Mesenchymal stem cell (in vitro differentiated cells and primary cell): ENCODE measurements around the gene RGMA.

Source experiments
- DNase-seq: peaks from one replicate; pipeline ENCODE4 v3.0.0-alpha.2; 2013
- H2AFZ ChIP-seq: one replicate; pipeline ENCODE4 v1.6.1; 2013; ENCODE audit warnings: low read depth, mild to moderate bottlenecking, control low read depth, inconsistent platforms, low read length, moderate library complexity
- H2AK5ac ChIP-seq: 2 replicates; pipeline ENCODE4 v1.6.1; 2013; ENCODE audit warnings: low read length, moderate library complexity, mild to moderate bottlenecking, inconsistent platforms; ENCODE audit not compliant: severe bottlenecking
- H2BK120ac ChIP-seq: one replicate; pipeline ENCODE4 v1.6.1; 2013; ENCODE audit warnings: low read depth, mild to moderate bottlenecking, inconsistent platforms, low read length, moderate library complexity
- H2BK12ac ChIP-seq, 2 experiments: one replicate each; pipeline ENCODE4 v1.6.1; 2013; ENCODE audit warnings: inconsistent platforms in 2 of 2, low read length in 2 of 2, mild to moderate bottlenecking in 2 of 2, moderate library complexity in 2 of 2, control low read depth in 1 of 2
- H2BK15ac ChIP-seq: one replicate; pipeline ENCODE4 v1.6.1; 2013; ENCODE audit warnings: mild to moderate bottlenecking, low read depth, inconsistent platforms; ENCODE audit not compliant: poor library complexity, severe bottlenecking
- H2BK5ac ChIP-seq: 2 replicates; pipeline ENCODE4 v1.6.1; 2013; ENCODE audit warnings: low read depth, mild to moderate bottlenecking, low read length, control low read depth, inconsistent platforms; ENCODE audit not compliant: poor library complexity, severe bottlenecking
- H3K14ac ChIP-seq, 2 experiments: one replicate each; pipeline ENCODE4 v1.6.1; 2013; ENCODE audit warnings: inconsistent platforms in 2 of 2, low read length in 2 of 2, control low read depth in 1 of 2, mild to moderate bottlenecking in 1 of 2, moderate library complexity in 1 of 2
- H3K18ac ChIP-seq, 2 experiments: one replicate each; pipeline ENCODE4 v1.6.1; 2013; ENCODE audit warnings: inconsistent platforms in 2 of 2, low read length in 2 of 2, control low read depth in 1 of 2, low read depth in 1 of 2, mild to moderate bottlenecking in 1 of 2
- H3K23ac ChIP-seq, 2 experiments: one replicate each; pipeline ENCODE4 v1.6.1; 2013; ENCODE audit warnings: inconsistent platforms in 2 of 2, low read length in 2 of 2, mild to moderate bottlenecking in 2 of 2, moderate library complexity in 2 of 2, control low read depth in 1 of 2
- H3K27ac ChIP-seq: 2 replicates; pipeline ENCODE4 v1.5.1; 2013; ENCODE audit warnings: mild to moderate bottlenecking, moderate library complexity, low read length, control low read depth, inconsistent platforms; ENCODE audit not compliant: poor library complexity, severe bottlenecking
- H3K27me3 ChIP-seq, 2 experiments: 2 replicates each; pipeline versions ENCODE4 v1.6.1 to v1.7.0; 2013; ENCODE audit warnings: low read length in 2 of 2, mild to moderate bottlenecking in 2 of 2, moderate library complexity in 2 of 2, control low read depth in 1 of 2, inconsistent platforms in 1 of 2; ENCODE audit not compliant: control insufficient read depth in 1 of 2, insufficient read depth in 1 of 2
- H3K36me3 ChIP-seq, 2 experiments: 2 replicates each; pipeline versions ENCODE4 v1.6.1 to v1.7.0; 2013; ENCODE audit warnings: low read length in 2 of 2, control low read depth in 1 of 2, inconsistent platforms in 1 of 2, low read depth in 1 of 2, mild to moderate bottlenecking in 1 of 2; ENCODE audit not compliant: insufficient read depth in 2 of 2, control insufficient read depth in 1 of 2
- H3K4ac ChIP-seq, 2 experiments: one replicate each; pipeline ENCODE4 v1.6.1; 2013; ENCODE audit warnings: inconsistent platforms in 2 of 2, low read length in 2 of 2, mild to moderate bottlenecking in 2 of 2, moderate library complexity in 2 of 2, control low read depth in 1 of 2, low read depth in 1 of 2
- H3K4me1 ChIP-seq: 2 replicates; pipeline ENCODE4 v1.6.1; 2013; ENCODE audit warnings: low read depth, low read length, control low read depth; ENCODE audit not compliant: control insufficient read depth, insufficient read depth
- H3K4me2 ChIP-seq: 2 replicates; pipeline ENCODE4 v1.6.1; 2013; ENCODE audit warnings: low read length, mild to moderate bottlenecking, inconsistent platforms; ENCODE audit not compliant: poor library complexity, severe bottlenecking
- H3K4me3 ChIP-seq, 2 experiments: 2 replicates each; pipeline versions ENCODE4 v1.5.1 to v1.7.0; 2013; ENCODE audit warnings: low read length in 2 of 2, mild to moderate bottlenecking in 2 of 2, control low read depth in 1 of 2, low read depth in 1 of 2; ENCODE audit not compliant: insufficient read depth in 1 of 2
- H3K79me1 ChIP-seq: replicated peaks from 2 replicates; pipeline ENCODE4 v1.6.1; 2013; ENCODE audit warnings: mild to moderate bottlenecking, control low read depth, low read length, inconsistent platforms; ENCODE audit not compliant: poor library complexity, severe bottlenecking
- H3K9ac ChIP-seq: 2 replicates; pipeline ENCODE4 v1.7.0; 2013; ENCODE audit warnings: mild to moderate bottlenecking, low read length, moderate library complexity
- H3K9me3 ChIP-seq: 2 replicates; pipeline ENCODE4 v1.7.0; 2013; ENCODE audit warnings: mild to moderate bottlenecking, low read length; ENCODE audit not compliant: control insufficient read depth
- H4K8ac ChIP-seq: one replicate; pipeline ENCODE4 v1.6.1; 2013; ENCODE audit warnings: inconsistent platforms, mild to moderate bottlenecking, low read length, moderate library complexity
- H4K91ac ChIP-seq: one replicate; pipeline ENCODE4 v1.6.1; 2013; ENCODE audit warnings: mild to moderate bottlenecking, low read length, inconsistent platforms
- WGBS: methylation state at CpG from one replicate; pipeline ENCODE4 v1.1.7; 2013; ENCODE audit warnings: mixed read lengths; 5-methylcytosine and 5-hydroxymethylcytosine counted together

RGMA gene

GRCh38 chr15:93005133-93005532 is 83.9 kb downstream of the RGMA start:
- Histone ChIP-seq H4K91ac (no peak overlapping the region), H3K27ac (no peak overlapping the region), H4K8ac (no peak overlapping the region), H3K79me1 (peaks cover 20% of the 10 kb centered on the region), H3K4ac (no peak overlapping the region), H3K9me3 (no peaks in the 10 kb centered on the region), H3K36me3 (peaks cover 45 to 100% of the 10 kb centered on the region in 2 experiments), H3K4me3 (no peak overlapping the region), H2BK15ac (no peak overlapping the region), H3K9ac (no peak overlapping the region), H2BK12ac (no peak overlapping the region), H3K23ac (no peak overlapping the region), H3K14ac (no peak overlapping the region), H2BK120ac (no peak overlapping the region), H3K4me2 (no peak overlapping the region), H2BK5ac (no peak overlapping the region), H2AFZ (no peak overlapping the region), H2AK5ac (no peak overlapping the region), H3K4me1 (no peaks in the 10 kb centered on the region), H3K27me3 (no peaks in the 10 kb centered on the region), H3K18ac (no peak overlapping the region)
- 97% methylated on average over 4 of the region's 4 CpGs for WGBS
- DNase-seq: no peak

- no peak overlapping the region for H3K23ac ChIP-seq
- no peak overlapping the region for H3K4ac ChIP-seq
- H3K27me3 ChIP-seq: no peaks in the 10 kb centered on the region
- H2BK120ac ChIP-seq: no peak overlapping the region
- no peak overlapping the region for H3K14ac ChIP-seq
- peaks cover 47 to 97% of the 10 kb centered on the region in 2 experiments for H3K36me3 ChIP-seq
- H3K4me3 ChIP-seq: no peak overlapping the region
- H2AK5ac ChIP-seq: no peak overlapping the region
- no peak overlapping the region for H3K18ac ChIP-seq
- H4K8ac ChIP-seq: no peak overlapping the region
- H4K91ac ChIP-seq: no peak overlapping the region
- DNase-seq: no peak
- H3K79me1 ChIP-seq: peaks cover 31% of the 10 kb centered on the region
- no peak overlapping the region for H3K27ac ChIP-seq
- no peak overlapping the region for H2BK12ac ChIP-seq
- H2BK15ac ChIP-seq: no peak overlapping the region
- no peak overlapping the region for H2BK5ac ChIP-seq
- no peaks in the 10 kb centered on the region for H3K9me3 ChIP-seq
- peaks cover 1% of the 10 kb centered on the region for H3K4me1 ChIP-seq
- no peak overlapping the region for H2AFZ ChIP-seq
- no peak overlapping the region for H3K4me2 ChIP-seq
- no peak overlapping the region for H3K9ac ChIP-seq
- WGBS: 97% methylated on average over 2 of the region's 2 CpGs
Measured at GRCh38 chr15:93001881-93002280, 87.1 kb downstream of the RGMA start.

GRCh38 chr15:93001156-93001555 is 87.9 kb downstream of the RGMA start:
- Histone ChIP-seq H2BK5ac (no peak overlapping the region), H3K4me1 (peaks cover 1% of the 10 kb centered on the region), H3K4ac (no peak overlapping the region), H3K27ac (no peak overlapping the region), H3K23ac (no peak overlapping the region), H3K4me3 (no peak overlapping the region), H4K91ac (no peak overlapping the region), H2AK5ac (no peak overlapping the region), H3K79me1 (peaks cover 31% of the 10 kb centered on the region), H3K27me3 (no peaks in the 10 kb centered on the region), H2BK120ac (no peak overlapping the region), H3K9me3 (no peaks in the 10 kb centered on the region), H2BK15ac (no peak overlapping the region), H3K14ac (no peak overlapping the region), H3K18ac (no peak overlapping the region), H2AFZ (no peak overlapping the region), H3K9ac (no peak overlapping the region), H2BK12ac (no peak overlapping the region), H4K8ac (no peak overlapping the region), H3K36me3 (peaks cover 47 to 97% of the 10 kb centered on the region in 2 experiments), H3K4me2 (no peak overlapping the region)
- 88% methylated on average over 6 of the region's 6 CpGs for WGBS
- DNase-seq: no peak

- Histone ChIP-seq H3K4me2 (no peak overlapping the region), H4K91ac (no peak overlapping the region), H3K4me3 (no peak overlapping the region), H3K9me3 (no peaks in the 10 kb centered on the region), H3K18ac (no peak overlapping the region), H3K23ac (no peak overlapping the region), H2AFZ (no peak overlapping the region), H2BK5ac (no peak overlapping the region), H3K4me1 (peaks cover 1% of the 10 kb centered on the region), H4K8ac (no peak overlapping the region), H3K4ac (no peak overlapping the region), H2BK120ac (no peak overlapping the region), H3K14ac (no peak overlapping the region), H3K9ac (no peak overlapping the region), H2BK12ac (no peak overlapping the region), H3K27ac (no peak overlapping the region), H3K79me1 (peaks cover 22% of the 10 kb centered on the region), H2AK5ac (no peak overlapping the region), H3K36me3 (peaks cover 36 to 95% of the 10 kb centered on the region in 2 experiments), H3K27me3 (no peaks in the 10 kb centered on the region), H2BK15ac (no peak overlapping the region)
- DNase-seq: no peak
- WGBS: over 99% methylated on average over 6 of the region's 6 CpGs
Measured at GRCh38 chr15:92997821-92998220, 91.2 kb downstream of the RGMA start.
